HEK293 (cell line): ENCODE data around the gene BMAL2.
A peak's percentile ranks its signal among the peaks of the same experiment; 100 is the strongest.

ENCODE experiments used
- CTCF ChIA-PET: fragments of 350-600 bp; formaldehyde crosslinking; extraction: SDS; loops from one replicate; lab custom pipeline; 2021; ENCODE audit warnings: antibody characterized with exemption; lab: Yijun Ruan, JAX
- POLR2A ChIA-PET: fragments of 300-600 bp; formaldehyde crosslinking; extraction: SDS; loops from one replicate; lab custom pipeline; 2020; ENCODE audit warnings: antibody characterized with exemption, inconsistent platforms; lab: Yijun Ruan, JAX
- H3K27ac ChIP-seq: fragments of 200-500 bp; sonication (Bioruptor generic); 2 replicates; pipeline ENCODE4 v1.5.1; 2014; ENCODE audit warnings: low read depth, low read length, control low read depth, inconsistent platforms; ENCODE audit errors: extremely low read depth
- H3K36me3 ChIP-seq, 2 experiments: fragments of 200-500 bp in 1 of 2; sonication (Bioruptor generic) in 1 of 2; 1 replicate in 1 of 2; 2 replicates in 1 of 2; pipeline ENCODE4 v1.5.1; 2014 to 2017; ENCODE audit warnings: inconsistent platforms in 2 of 2, low read length in 2 of 2; ENCODE audit not compliant: control insufficient read depth in 2 of 2, insufficient read depth in 1 of 2
- H3K4me1 ChIP-seq: fragments of 200-500 bp; sonication (Bioruptor generic); 2 replicates; pipeline ENCODE4 v1.5.1; 2014; ENCODE audit warnings: mild to moderate bottlenecking, low read length, inconsistent platforms; ENCODE audit not compliant: control insufficient read depth, insufficient read depth
- H3K4me3 ChIP-seq: 2 replicates; pipeline ENCODE4 v1.5.1; 2011; ENCODE audit warnings: low read depth, mild to moderate bottlenecking, control low read depth, low read length, moderate library complexity
- H3K9me3 ChIP-seq: fragments of 200-500 bp; sonication (Bioruptor generic); 2 replicates; pipeline ENCODE4 v1.5.1; 2014; ENCODE audit warnings: low read depth, low read length, inconsistent platforms; ENCODE audit not compliant: control insufficient read depth, insufficient read depth
- GLI2 ChIP-seq: fragments of 450-650 bp; formaldehyde crosslinking; IDR thresholded peaks from 2 replicates; pipeline ENCODE4; 2017; ENCODE audit warnings: missing biosample characterization, missing genetic modification characterization, low read depth, borderline replicate concordance
- PRDM1 ChIP-seq: fragments of 450-650 bp; formaldehyde crosslinking; IDR thresholded peaks from 2 replicates; pipeline ENCODE4; 2016; ENCODE audit warnings: missing biosample characterization, missing genetic modification characterization
- SCRT2 ChIP-seq: fragments of 450-650 bp; formaldehyde crosslinking; IDR thresholded peaks from 2 replicates; pipeline ENCODE4 v1.5.1; 2016; ENCODE audit warnings: missing biosample characterization, missing genetic modification characterization
- SETDB1 ChIP-seq: IDR thresholded peaks from one replicate; pipeline ENCODE4 v1.6.1; 2017; ENCODE audit warnings: mild to moderate bottlenecking, low read length, moderate library complexity, mixed read lengths; ENCODE audit not compliant: insufficient read length
- TRIM28 ChIP-seq: IDR thresholded peaks from 2 replicates; pipeline ENCODE4 v1.6.1; 2011; ENCODE audit warnings: low read length, control low read depth, borderline replicate concordance
- ZBTB1 ChIP-seq: fragments of 450-650 bp; formaldehyde crosslinking; IDR thresholded peaks from 2 replicates; pipeline ENCODE4 v1.5.1; 2016; ENCODE audit warnings: missing biosample characterization, missing genetic modification characterization
- ZFHX2 ChIP-seq: fragments of 450-650 bp; formaldehyde crosslinking; conservative IDR thresholded peaks from 2 replicates; pipeline ENCODE4 v1.5.1; 2016; ENCODE audit warnings: missing biosample characterization, missing genetic modification characterization
- ZNF214 ChIP-seq: fragments of 450-650 bp; formaldehyde crosslinking; IDR thresholded peaks from 2 replicates; pipeline ENCODE4 v1.5.1; 2017; ENCODE audit warnings: missing biosample characterization, mild to moderate bottlenecking, missing genetic modification characterization, borderline replicate concordance
- ZNF248 ChIP-seq: fragments of 450-650 bp; formaldehyde crosslinking; IDR thresholded peaks from 2 replicates; pipeline ENCODE4 v1.5.1; 2017; ENCODE audit warnings: missing biosample characterization, missing genetic modification characterization
- ZNF335 ChIP-seq: fragments of 450-650 bp; formaldehyde crosslinking; conservative IDR thresholded peaks from 2 replicates; pipeline ENCODE4 v1.5.1; 2016; ENCODE audit warnings: missing biosample characterization, missing genetic modification characterization
- ZNF394 ChIP-seq: fragments of 450-650 bp; formaldehyde crosslinking; IDR thresholded peaks from 2 replicates; pipeline ENCODE4 v1.5.1; 2016; ENCODE audit warnings: missing biosample characterization, missing genetic modification characterization, mild to moderate bottlenecking, moderate library complexity, borderline replicate concordance
- ZNF426 ChIP-seq: fragments of 450-650 bp; formaldehyde crosslinking; IDR thresholded peaks from 2 replicates; pipeline ENCODE4 v1.5.1; 2017; ENCODE audit warnings: missing biosample characterization, missing genetic modification characterization, mild to moderate bottlenecking, inconsistent platforms, moderate library complexity
- ZNF548 ChIP-seq: fragments of 450-650 bp; formaldehyde crosslinking; IDR thresholded peaks from 2 replicates; pipeline ENCODE4 v1.5.1; 2016; ENCODE audit warnings: missing biosample characterization, missing genetic modification characterization
- ZNF549 ChIP-seq: fragments of 450-650 bp; IDR thresholded peaks from 2 replicates; pipeline ENCODE4 v1.5.1; 2018; ENCODE audit warnings: missing biosample characterization, missing genetic modification characterization, mild to moderate bottlenecking, inconsistent platforms, moderate library complexity
- ZNF623 ChIP-seq: fragments of 450-650 bp; formaldehyde crosslinking; IDR thresholded peaks from 2 replicates; pipeline ENCODE4 v1.5.1; 2016; ENCODE audit warnings: missing biosample characterization, missing genetic modification characterization
- ZNF626 ChIP-seq: fragments of 450-650 bp; sonication (Bioruptor Pico); formaldehyde crosslinking; IDR thresholded peaks from 2 replicates; pipeline ENCODE4 v1.5.1; 2018; ENCODE audit warnings: missing biosample characterization, missing genetic modification characterization, inconsistent platforms
- TF ChIP-seq, protein P1 (sequence below): fragments of 450-650 bp; formaldehyde crosslinking; IDR thresholded peaks from 2 replicates; pipeline ENCODE4 v1.5.1; 2016; ENCODE audit warnings: missing biosample characterization, missing genetic modification characterization, borderline replicate concordance
- TF ChIP-seq, protein P2 (sequence below): fragments of 450-650 bp; formaldehyde crosslinking; IDR thresholded peaks from 2 replicates; pipeline ENCODE4; 2016; ENCODE audit warnings: missing biosample characterization, missing genetic modification characterization

The BMAL2 gene

DNA sequence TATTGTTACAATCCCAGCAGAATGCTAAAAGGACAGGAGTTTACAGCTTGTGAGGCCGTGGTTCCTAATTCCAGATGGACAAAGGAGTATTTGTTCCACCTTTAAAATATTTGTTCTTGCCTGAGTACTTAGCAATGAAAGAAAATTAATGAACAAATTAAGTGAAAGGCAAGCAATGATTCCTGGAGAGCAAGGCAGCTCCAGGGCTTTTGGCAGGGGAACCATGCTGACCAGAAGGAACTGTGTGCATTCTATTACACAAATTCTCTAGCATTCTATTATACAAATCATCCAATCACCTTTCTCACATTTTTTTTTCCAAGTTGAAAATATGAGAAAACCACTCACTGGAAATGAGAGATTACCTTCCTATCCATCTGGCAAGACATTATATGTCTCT is 1.8 kb upstream of the BMAL2 start:
- Histone ChIP-seq H3K4me1 (0 out of 2 replicates have a peak, but pooled peaks cover 2% of the 10 kb centered on the region), H3K27ac (no peak overlapping the region), H3K4me3 (no peak overlapping the region), H3K36me3 (peaks cover 0 to 13% of the 10 kb centered on the region in 2 experiments; a peak in 2 of 3 replicates), H3K9me3 (no peaks in the 10 kb centered on the region)
- ChIA-PET CTCF (interaction anchor here (0.6 to 1.4 kb wide), 8 partner anchors 22 to 189 kb away, joined by 3 to 6 read pairs (median 4); no protein-coding TSS in a partner anchor), POLR2A (no interaction called here)
- TF ChIP-seq TRIM28: no peak
- TF ChIP-seq ZNF248: no peak
- TF ChIP-seq, protein P1, sequence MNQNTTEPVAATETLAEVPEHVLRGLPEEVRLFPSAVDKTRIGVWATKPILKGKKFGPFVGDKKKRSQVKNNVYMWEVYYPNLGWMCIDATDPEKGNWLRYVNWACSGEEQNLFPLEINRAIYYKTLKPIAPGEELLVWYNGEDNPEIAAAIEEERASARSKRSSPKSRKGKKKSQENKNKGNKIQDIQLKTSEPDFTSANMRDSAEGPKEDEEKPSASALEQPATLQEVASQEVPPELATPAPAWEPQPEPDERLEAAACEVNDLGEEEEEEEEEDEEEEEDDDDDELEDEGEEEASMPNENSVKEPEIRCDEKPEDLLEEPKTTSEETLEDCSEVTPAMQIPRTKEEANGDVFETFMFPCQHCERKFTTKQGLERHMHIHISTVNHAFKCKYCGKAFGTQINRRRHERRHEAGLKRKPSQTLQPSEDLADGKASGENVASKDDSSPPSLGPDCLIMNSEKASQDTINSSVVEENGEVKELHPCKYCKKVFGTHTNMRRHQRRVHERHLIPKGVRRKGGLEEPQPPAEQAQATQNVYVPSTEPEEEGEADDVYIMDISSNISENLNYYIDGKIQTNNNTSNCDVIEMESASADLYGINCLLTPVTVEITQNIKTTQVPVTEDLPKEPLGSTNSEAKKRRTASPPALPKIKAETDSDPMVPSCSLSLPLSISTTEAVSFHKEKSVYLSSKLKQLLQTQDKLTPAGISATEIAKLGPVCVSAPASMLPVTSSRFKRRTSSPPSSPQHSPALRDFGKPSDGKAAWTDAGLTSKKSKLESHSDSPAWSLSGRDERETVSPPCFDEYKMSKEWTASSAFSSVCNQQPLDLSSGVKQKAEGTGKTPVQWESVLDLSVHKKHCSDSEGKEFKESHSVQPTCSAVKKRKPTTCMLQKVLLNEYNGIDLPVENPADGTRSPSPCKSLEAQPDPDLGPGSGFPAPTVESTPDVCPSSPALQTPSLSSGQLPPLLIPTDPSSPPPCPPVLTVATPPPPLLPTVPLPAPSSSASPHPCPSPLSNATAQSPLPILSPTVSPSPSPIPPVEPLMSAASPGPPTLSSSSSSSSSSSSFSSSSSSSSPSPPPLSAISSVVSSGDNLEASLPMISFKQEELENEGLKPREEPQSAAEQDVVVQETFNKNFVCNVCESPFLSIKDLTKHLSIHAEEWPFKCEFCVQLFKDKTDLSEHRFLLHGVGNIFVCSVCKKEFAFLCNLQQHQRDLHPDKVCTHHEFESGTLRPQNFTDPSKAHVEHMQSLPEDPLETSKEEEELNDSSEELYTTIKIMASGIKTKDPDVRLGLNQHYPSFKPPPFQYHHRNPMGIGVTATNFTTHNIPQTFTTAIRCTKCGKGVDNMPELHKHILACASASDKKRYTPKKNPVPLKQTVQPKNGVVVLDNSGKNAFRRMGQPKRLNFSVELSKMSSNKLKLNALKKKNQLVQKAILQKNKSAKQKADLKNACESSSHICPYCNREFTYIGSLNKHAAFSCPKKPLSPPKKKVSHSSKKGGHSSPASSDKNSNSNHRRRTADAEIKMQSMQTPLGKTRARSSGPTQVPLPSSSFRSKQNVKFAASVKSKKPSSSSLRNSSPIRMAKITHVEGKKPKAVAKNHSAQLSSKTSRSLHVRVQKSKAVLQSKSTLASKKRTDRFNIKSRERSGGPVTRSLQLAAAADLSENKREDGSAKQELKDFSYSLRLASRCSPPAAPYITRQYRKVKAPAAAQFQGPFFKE (tag by site-specific recombination): no peak

DNA sequence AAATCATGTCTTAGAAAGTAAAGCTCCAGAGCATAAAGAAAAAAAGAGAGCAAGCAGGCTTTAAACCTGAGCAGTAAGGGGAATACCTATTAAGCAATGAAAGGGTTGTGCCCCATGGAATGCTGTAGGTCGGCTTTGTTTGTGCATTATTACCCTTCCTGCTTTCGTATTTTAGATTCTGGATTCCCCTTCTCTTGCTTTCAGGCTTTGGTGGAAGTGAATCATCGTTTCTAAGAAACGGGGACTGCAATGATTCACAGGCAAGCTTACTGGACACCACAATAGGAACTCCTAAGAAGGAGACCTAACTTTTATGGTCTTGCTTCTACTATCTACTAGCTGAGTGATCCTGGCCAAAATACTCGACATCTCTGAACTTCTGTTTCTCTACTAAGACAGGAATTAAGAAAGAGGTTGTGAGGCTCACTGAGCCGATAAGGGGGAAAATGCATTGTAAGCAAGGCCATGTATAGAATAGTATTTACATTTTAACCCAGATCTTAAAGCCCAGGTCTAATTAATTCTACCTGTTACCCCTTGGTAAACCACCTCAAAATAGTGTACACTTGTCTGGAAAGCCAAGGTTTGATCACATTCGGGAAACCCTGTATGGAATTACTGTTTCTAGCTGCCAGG is 1.2 kb upstream of the BMAL2 start:
- TF ChIP-seq ZNF626 (tag by site-specific recombination): no peak
- TF ChIP-seq PRDM1 (tag by site-specific recombination): peak; percentile 64
- TF ChIP-seq ZFHX2 (tag by site-specific recombination): no peak
- TF ChIP-seq ZNF426: no peak
- no peak for TF ChIP-seq SETDB1
- no peak for TF ChIP-seq ZNF548 (tag by site-specific recombination)
- peak; percentile 37; the same call in 1 of the 2 replicates for TF ChIP-seq SCRT2 (tag by site-specific recombination)
- TF ChIP-seq ZNF623 (tag by site-specific recombination): no peak
- TF ChIP-seq ZNF335 (tag by site-specific recombination): peak; percentile 73; the same call in 1 of the 2 replicates
- TF ChIP-seq ZNF549 (tag by site-specific recombination): no peak
- TF ChIP-seq GLI2 (tag by site-specific recombination): no peak
- TF ChIP-seq ZNF394: no peak
- H3K9me3 ChIP-seq: no peaks in the 10 kb centered on the region
- 0 out of 2 replicates have a peak, but pooled peaks cover 2% of the 10 kb centered on the region for H3K4me1 ChIP-seq
- H3K4me3 ChIP-seq: no peak overlapping the region
- no peak overlapping the region for H3K27ac ChIP-seq
- peaks cover 0 to 8% of the 10 kb centered on the region in 2 experiments; a peak in 2 of 3 replicates for H3K36me3 ChIP-seq
- ChIA-PET CTCF (interaction anchor here (0.7 to 1.4 kb wide), 6 partner anchors 22 to 190 kb away, joined by 3 to 6 read pairs (median 4); no protein-coding TSS in a partner anchor), POLR2A (no interaction called here)

DNA sequence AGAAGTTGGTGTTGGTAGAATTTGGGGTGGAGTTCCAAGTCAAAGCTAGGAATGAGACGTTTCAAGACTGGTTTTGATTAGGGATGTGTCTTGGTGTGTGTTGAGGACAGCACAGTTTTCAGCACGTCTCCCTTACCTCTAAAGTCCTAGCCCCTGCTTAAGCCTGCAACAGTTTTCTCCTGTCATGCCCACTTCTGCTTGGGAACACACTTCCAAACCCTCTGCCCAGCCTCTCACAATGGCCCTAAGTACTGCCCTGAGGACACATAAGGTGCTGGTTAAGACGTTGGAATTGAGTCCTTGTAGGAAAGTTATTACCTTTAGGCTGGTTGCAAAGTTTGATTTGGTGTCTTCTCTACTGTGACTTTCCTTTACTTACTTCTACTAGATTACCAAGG is 710 bp upstream of the BMAL2 start:
- Histone ChIP-seq H3K36me3 (peaks cover 0 to 4% of the 10 kb centered on the region in 2 experiments; a peak in 2 of 3 replicates), H3K4me3 (no peak overlapping the region), H3K9me3 (no peaks in the 10 kb centered on the region), H3K27ac (peak overlapping the region; percentile 82; the same call in 1 of the 2 replicates), H3K4me1 (0 out of 2 replicates have a peak, but pooled peaks cover 2% of the 10 kb centered on the region)
- no peak for TF ChIP-seq ZNF214 (tag by site-specific recombination)
- no peak for TF ChIP-seq ZBTB1 (tag by site-specific recombination)
- TF ChIP-seq, protein P2, sequence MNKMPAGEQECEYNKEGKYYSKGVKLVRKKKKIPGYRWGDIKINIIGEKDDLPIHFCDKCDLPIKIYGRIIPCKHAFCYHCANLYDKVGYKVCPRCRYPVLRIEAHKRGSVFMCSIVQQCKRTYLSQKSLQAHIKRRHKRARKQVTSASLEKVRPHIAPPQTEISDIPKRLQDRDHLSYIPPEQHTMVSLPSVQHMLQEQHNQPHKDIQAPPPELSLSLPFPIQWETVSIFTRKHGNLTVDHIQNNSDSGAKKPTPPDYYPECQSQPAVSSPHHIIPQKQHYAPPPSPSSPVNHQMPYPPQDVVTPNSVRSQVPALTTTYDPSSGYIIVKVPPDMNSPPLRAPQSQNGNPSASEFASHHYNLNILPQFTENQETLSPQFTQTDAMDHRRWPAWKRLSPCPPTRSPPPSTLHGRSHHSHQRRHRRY: no peak
- CTCF ChIA-PET: interaction anchor here (0.5 to 1.4 kb wide), 4 partner anchors 25 to 55 kb away, joined by 3 to 6 read pairs (median 4); no protein-coding TSS in a partner anchor
- POLR2A ChIA-PET: interaction anchor here (0.5 to 1.9 kb wide), 2 partner anchors 12 to 302 kb away, joined by 7 read pairs; no protein-coding TSS in a partner anchor
